Measurements from ENCODE around the gene GNG12.

GRCh38 chr1:67809887-67810286, 23.4 kb downstream of the GNG12 start:
- TF ChIP-seq ZNF23 (CRISPR knock-in tag; IDR thresholded peaks at IDR 0.05): no peak
- no peak for TF ChIP-seq CTCF (IDR thresholded peaks at IDR 0.05 in 2 of 3, conservative IDR thresholded peaks at IDR 0.05 in 1 of 3; ENCODE audit: insufficient read depth in 2 of 3, low read depth in 1 of 3, low read length in 3 of 3)
- TF ChIP-seq SETDB1 (IDR thresholded peaks at IDR 0.05; ENCODE audit: low read length): no peak
- TF ChIP-seq POLR2AphosphoS2 (IDR thresholded peaks at IDR 0.05; ENCODE audit: low read length): no peak
- TF ChIP-seq XRCC5 (IDR thresholded peaks at IDR 0.05; ENCODE audit: low read depth, low read length): no peak
- no peak for TF ChIP-seq ATF2 (CRISPR knock-in tag; IDR thresholded peaks at IDR 0.05)
- no peak for TF ChIP-seq PHF20 (IDR thresholded peaks at IDR 0.05; ENCODE audit: partially characterized antibody)
- no peak for TF ChIP-seq ZNF76 (CRISPR knock-in tag; IDR thresholded peaks at IDR 0.05; ENCODE audit: borderline replicate concordance)
- no peak for TF ChIP-seq ZNF282 (CRISPR knock-in tag; IDR thresholded peaks at IDR 0.05)
- TF ChIP-seq ZNF589 (CRISPR knock-in tag; IDR thresholded peaks at IDR 0.05; ENCODE audit: low read depth): no peak
- no peak for TF ChIP-seq NR1H2 (CRISPR knock-in tag; IDR thresholded peaks at IDR 0.05)
- no peak for TF ChIP-seq EZH2 (IDR thresholded peaks at IDR 0.05; ENCODE audit: borderline replicate concordance, low read depth, low read length)

All from K562 (cell line).